DMS 273 (cell line): ENCODE measurements around the gene IRF4.

Experiments used
- DNase-seq: peaks from one replicate; lab custom pipeline; 2025; ENCODE audit not compliant: unreplicated experiment; lab: John Stamatoyannopoulos, UW

The IRF4 gene

GRCh38 chr6:453152-453551, 61.6 kb downstream of the IRF4 start:
- DNase-seq = peak; percentile 67

GRCh38 chr6:454148-454991, 62.8 kb downstream of the IRF4 start:
- DNase-seq = no peak

GRCh38 chr6:455006-455585, 63.5 kb downstream of the IRF4 start:
- DNase-seq = no peak

- DNase-seq = no peak
These were observed 64.3 kb downstream of the IRF4 start for GRCh38 chr6:455835-456234.

- DNase-seq = no peak
These were observed 64.9 kb downstream of the IRF4 start for GRCh38 chr6:456358-456867.

GRCh38 chr6:456887-457286, 65.3 kb downstream of the IRF4 start:
- DNase-seq = no peak
